Midbrain (tissue), 1 donor: Measurements from ENCODE around the gene FTCD.

Experiments used
- DNase-seq: peaks from one replicate; lab custom pipeline; 2025; lab: John Stamatoyannopoulos, UW

FTCD gene

DNA sequence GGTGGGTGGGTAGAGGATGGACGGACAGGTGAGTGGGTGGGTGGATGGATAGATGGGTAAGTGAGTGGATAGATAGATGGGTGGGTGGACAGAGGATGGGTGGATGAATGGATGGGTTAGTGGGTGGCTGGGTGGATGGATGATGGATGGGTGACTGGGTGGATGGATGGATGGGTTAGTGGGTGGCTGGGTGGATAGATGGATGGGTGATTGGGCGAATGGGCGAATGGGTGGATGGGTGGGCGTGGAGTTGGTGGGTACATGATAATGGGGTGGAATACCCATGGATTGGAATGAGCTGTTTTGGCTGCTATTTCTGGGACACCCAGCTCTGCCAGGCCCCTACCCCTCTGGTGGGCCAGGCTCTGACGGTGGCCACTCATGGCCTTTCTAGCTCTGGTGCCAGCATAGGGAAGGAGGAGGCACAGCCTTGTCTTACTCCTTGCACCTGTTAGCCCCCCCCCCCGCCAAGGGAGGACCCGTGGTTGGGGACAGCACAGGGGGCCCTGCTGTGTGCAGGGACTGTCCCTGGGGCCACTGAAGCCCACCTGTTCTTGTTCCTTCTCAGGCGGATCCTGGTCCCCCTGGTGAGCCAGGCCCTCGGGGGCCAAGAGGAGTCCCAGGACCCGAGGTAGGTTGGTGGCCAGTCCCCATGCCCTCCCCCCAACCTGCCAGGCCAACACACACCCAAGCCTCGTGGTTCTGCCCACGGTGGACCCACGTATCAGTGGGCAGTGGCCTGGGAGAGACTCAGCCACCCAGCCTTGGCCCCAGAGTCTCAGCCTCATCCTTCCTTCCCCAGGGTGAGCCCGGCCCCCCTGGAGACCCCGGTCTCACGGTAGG, 31.1 kb downstream of the FTCD start:
- DNase-seq: no peak

GRCh38 chr21:46122758-46123683, 32.4 kb downstream of the FTCD start:
- no peak for DNase-seq

DNA sequence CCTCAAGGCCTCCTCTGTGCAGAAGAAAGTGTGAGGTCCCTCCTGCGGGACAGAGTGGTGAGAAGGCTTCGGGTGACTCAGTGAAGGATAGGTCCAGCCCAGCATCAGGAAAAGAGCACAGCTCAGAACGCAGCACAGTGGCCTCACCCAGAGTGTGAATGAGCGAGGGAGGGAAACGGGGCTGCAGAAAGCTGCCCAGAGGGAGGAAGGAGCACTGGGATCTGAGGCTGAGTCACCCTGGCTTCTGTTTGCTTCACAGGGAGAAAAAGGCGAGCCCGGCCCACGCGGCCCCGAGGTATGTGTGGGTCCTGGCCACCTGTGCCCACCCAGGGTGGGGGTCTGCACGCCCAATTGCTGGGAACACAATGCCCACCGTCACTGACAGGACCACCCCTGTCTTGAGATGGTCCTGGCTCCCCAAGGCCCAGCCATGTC, 33.1 kb downstream of the FTCD start:
- no peak for DNase-seq

DNA sequence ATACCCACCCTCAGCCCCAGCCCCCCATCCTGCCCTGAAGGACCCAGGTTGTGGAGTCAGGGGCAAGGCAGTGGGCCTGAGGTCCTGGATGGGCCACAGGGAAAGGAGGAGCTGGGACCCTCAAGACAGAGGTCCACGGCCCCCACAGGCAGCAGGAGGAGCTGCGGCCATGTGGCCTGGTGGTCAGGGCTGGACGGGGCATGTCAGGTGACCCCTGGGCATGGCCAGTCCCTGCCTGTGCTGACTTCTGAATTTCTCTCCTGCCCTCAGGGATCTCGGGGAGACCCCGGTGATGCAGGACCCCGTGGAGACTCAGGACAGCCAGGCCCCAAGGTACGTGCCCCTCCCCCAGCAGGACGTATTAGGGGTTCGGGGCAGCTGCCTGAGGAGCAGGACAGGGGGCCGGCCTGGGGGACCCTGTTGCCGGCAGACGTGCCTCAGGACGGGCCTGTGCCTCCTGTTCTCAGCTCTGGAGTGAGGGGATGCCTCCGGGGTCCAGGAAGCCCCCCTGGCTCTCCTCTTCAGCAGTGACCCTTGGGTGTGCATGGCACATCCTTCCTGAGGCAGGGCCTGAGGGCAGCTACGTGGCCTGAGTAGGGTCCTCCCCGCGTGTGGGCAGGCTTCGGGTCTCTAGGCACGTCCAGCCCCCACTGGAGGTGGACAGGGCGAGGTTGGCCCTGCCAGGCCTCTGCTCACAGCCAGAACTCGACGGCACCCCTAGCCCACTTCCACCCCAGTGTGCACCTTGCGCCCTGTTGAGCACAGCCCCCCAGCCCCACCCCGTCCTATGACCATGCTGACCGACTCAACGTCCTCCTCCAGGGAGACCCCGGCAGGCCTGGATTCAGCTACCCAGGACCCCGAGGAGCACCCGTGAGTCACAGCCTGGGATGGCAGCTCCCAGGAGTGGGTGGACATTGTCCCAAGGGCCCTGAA, 33.8 kb downstream of the FTCD start:
- no peak for DNase-seq

- no peak for DNase-seq
These were observed 34.8 kb downstream of the FTCD start for GRCh38 chr21:46120301-46121285.

DNA sequence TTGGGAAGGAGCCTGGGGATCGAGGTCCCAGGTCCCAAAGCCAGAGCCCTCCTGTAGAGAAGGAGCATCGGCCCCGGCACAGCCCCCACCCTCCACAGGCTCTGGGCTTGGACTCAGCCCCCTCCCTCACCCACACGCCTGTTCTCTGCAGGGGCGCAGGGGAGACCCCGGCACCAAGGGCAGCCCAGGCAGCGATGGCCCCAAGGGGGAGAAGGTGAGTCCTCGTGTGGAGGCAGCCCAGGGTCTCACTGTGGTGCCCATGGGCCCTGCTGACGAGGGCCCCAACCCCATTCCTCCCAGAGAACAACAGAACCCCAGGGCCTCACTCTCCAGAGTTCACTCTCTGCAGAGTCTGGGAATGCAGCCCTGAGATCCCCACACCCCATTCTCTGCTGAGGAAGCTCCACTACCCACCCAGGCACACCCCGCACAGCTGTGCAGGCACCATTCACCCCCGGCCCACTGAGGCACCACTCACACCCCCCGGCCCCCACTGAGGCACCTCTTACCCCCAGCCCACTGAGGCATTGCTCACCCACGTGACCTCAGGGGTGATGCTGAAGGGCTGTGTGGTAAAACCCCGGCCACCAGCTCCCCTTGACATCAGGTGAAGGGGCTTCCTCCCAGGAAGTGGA, 35.6 kb downstream of the FTCD start:
- no peak for DNase-seq

DNA sequence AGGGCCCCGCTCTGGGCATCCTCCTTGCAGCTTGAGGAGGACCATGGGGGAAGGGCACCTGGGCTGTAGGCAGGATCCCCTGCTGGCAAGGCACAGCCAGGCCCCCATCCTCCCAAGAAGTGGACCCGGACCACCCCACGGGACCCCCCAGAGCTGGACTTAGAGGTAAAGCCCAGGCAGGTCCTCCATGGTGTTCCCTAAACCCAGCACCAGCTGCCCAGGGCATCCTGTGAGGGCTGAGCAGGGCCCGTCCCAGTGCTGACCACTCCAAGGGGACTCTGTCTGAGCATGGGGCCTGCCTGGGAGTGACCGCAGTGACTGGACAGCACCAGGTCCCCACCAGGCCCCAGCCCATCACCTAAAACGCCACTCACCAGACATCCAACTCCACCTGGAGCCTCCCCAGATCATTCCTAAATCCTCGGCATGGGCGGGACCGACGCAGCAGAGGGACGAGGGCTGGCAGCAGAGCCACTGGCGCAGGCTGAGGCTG, 36.2 kb downstream of the FTCD start:
- DNase-seq: no peak

- no peak for DNase-seq
These were observed 36.8 kb downstream of the FTCD start for GRCh38 chr21:46118316-46119143.

GRCh38 chr21:46117586-46118315, 37.6 kb downstream of the FTCD start:
- DNase-seq: no peak

- DNase-seq: no peak
These were observed 38.4 kb downstream of the FTCD start for GRCh38 chr21:46116776-46117585.

GRCh38 chr21:46116189-46116775, 39.1 kb downstream of the FTCD start:
- DNase-seq: no peak

DNA sequence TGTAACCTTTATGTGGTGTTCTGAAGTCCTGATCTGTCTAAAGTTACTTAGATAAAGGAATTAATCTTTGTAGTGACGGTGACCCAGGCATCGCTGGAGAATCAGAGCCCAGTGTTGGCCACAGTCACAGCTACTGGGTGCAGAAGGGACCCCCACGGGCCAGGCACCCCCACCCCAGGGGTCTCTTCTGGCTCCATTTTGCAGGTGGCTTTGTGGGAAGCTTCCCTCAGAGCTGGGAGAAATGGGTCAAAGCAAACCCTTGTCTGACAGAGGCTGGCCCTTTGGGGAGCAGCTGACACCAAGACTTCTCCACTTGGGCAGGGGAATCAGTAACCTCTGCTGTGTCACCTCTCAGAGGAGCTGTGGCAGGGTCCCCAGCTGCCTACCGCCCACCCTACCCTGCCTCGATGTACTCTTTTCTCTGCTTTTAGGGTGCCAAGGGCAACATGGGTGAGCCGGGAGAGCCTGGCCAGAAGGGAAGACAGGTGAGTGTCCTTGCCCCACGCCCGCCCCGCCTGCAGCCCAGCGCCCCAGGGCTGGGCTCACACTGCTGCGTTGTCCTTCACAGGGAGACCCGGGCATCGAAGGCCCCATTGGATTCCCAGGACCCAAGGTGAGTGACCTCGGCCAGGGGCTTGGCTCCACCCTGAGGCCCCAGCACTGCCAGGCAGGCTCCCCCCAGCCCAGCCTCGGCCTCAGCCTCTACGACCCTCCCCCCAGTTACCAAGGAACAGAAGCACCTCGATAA, 39.8 kb downstream of the FTCD start:
- DNase-seq: no peak

GRCh38 chr21:46114963-46115362, 40.4 kb downstream of the FTCD start:
- DNase-seq: no peak

- DNase-seq: no peak
These were observed 41.7 kb downstream of the FTCD start for GRCh38 chr21:46113497-46114176.

DNA sequence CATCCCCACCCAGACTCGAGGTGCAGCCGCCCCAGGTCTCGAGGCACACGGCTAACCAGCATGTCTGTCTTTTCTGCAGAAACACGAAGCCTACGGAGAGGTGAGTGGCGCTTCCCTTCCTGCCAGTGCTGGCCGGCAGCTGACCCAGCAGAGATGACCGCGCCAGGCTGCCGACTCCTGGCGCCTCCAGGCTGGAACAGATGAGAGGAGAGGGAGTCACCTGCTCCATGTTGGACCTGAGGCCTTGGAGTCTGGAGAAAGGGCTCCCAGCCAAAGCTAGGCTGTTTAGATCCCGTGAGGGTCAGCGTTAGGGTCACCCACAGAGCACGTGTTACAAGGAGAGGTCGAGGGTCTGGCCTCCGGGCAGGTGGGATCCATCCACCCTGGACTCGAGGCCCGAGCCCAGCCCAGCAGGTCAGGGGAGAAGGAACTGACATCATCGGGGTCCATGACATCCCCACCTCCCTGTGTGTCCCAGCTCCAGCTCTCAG, 42.6 kb downstream of the FTCD start:
- no peak for DNase-seq
